HepG2 (cell line): Measurements from ENCODE around the gene TFDP1. TPM values are rescaled to one million over a fixed set of nuclear protein-coding genes. Genes with fewer than 3 reads are reported as not detected.

Experiments
- ATAC-seq: fragments of 200-7000 bp; cut with Tn5 transposase; 3 replicates; pipeline ENCODE4 v1.9.1; 2020; ENCODE audit warnings: mild to moderate bottlenecking, moderate library complexity
- BruUV-seq: library from RNA; stranded (reverse); fragments of 400-500 nt; replicated peaks from 2 replicates; lab custom pipeline; 2021; lab: Mats Ljungman, UMichigan
- CTCF ChIA-PET: fragments of 300-600 bp; formaldehyde crosslinking; extraction: SDS; loops from one replicate; lab custom pipeline; 2021; ENCODE audit warnings: low total read pairs, inconsistent platforms, low intra/inter-chr PET ratio; lab: Yijun Ruan, JAX
- POLR2A ChIA-PET: fragments of 350-600 bp; sonication (Branson Sonifier 250); formaldehyde crosslinking; loops from one replicate; lab custom pipeline; 2020; ENCODE audit warnings: antibody characterized with exemption, inconsistent platforms; lab: Yijun Ruan, JAX
- DNase-seq: peaks from one replicate; pipeline ENCODE4 v3.0.0-alpha.2; 2015; ENCODE audit warnings: low spot score
- FAIRE-seq: peaks from 3 replicates; lab custom pipeline; 2011; peaks lifted over from hg19 to GRCh38; lab: Jason Lieb, UNC
- H2AFZ ChIP-seq: one replicate; pipeline ENCODE4 v1.6.1; 2011; ENCODE audit warnings: low read length, inconsistent platforms
- H3K27ac ChIP-seq: fragments of 300-600 bp; 3 replicates; pipeline ENCODE4 v1.8.0; 2011; ENCODE audit warnings: mixed run types, mild to moderate bottlenecking, mixed read lengths, low read length, inconsistent platforms; ENCODE audit not compliant: insufficient read depth; ENCODE audit errors: extremely low read length
- H3K27me3 ChIP-seq, 2 experiments: fragments of 200-600 bp in 1 of 2; 2 replicates in 1 of 2; 3 replicates in 1 of 2; pipeline versions ENCODE4 v1.6.0 to v1.8.0; 2011; ENCODE audit warnings: low read length in 2 of 2, mild to moderate bottlenecking in 2 of 2, moderate library complexity in 2 of 2, inconsistent platforms in 1 of 2; ENCODE audit not compliant: insufficient read depth in 2 of 2, control insufficient read depth in 1 of 2
- H3K36me3 ChIP-seq, 2 experiments: fragments of 200-600 bp in 1 of 2; replicated peaks in 1 of 2; 2 replicates in 1 of 2; 3 replicates in 1 of 2; pipeline versions ENCODE4 v1.5.1 to v1.8.0; 2011; ENCODE audit warnings: low read length in 2 of 2, inconsistent platforms in 1 of 2; ENCODE audit not compliant: insufficient read depth in 2 of 2, control insufficient read depth in 1 of 2
- H3K4me1 ChIP-seq: 2 replicates; pipeline ENCODE4 v1.5.1; 2012; ENCODE audit warnings: low read length, inconsistent platforms; ENCODE audit not compliant: insufficient read depth
- H3K4me2 ChIP-seq: 2 replicates; pipeline ENCODE4 v1.6.0; 2011; ENCODE audit warnings: low read depth, low read length, inconsistent platforms
- H3K4me3 ChIP-seq, 3 experiments: fragments of 200-600 bp in 1 of 3; sonication (generic), shearing (Covaris generic) in 1 of 3; replicated peaks in 1 of 3; 2 replicates each; pipeline ENCODE4 v1.5.1; 2011 to 2016; ENCODE audit warnings: low read length in 3 of 3, inconsistent platforms in 2 of 3, low read depth in 2 of 3, mild to moderate bottlenecking in 2 of 3, control low read depth in 1 of 3, mixed read lengths in 1 of 3; ENCODE audit not compliant: insufficient read depth in 1 of 3
- H3K79me2 ChIP-seq: one replicate; pipeline ENCODE4 v1.6.1; 2011; ENCODE audit warnings: low read length, inconsistent platforms; ENCODE audit not compliant: insufficient read depth
- H3K9ac ChIP-seq: 2 replicates; pipeline ENCODE4 v1.6.0; 2011; ENCODE audit warnings: mild to moderate bottlenecking, low read depth, low read length, inconsistent platforms; ENCODE audit not compliant: insufficient read depth
- H3K9me3 ChIP-seq: 2 replicates; pipeline ENCODE4 v1.5.1; 2012; ENCODE audit warnings: mild to moderate bottlenecking, low read length
- H4K20me1 ChIP-seq: 2 replicates; pipeline ENCODE4 v1.6.0; 2011; ENCODE audit warnings: inconsistent platforms, mild to moderate bottlenecking, low read length, moderate library complexity; ENCODE audit not compliant: insufficient read depth
- NFRKB ChIP-seq: fragments of 450-650 bp; IDR thresholded peaks from 2 replicates; pipeline ENCODE4 v1.6.1; 2017
- PAF1 ChIP-seq: IDR thresholded peaks from 2 replicates; pipeline ENCODE4 v1.6.1; 2016; ENCODE audit warnings: missing genetic modification reagents, missing compliant biosample characterization
- POLR2A ChIP-seq, 2 experiments: IDR thresholded peaks; 2 replicates each; pipeline ENCODE4 v1.6.1; 2011; ENCODE audit warnings: low read depth in 2 of 2, low read length in 2 of 2, mild to moderate bottlenecking in 1 of 2, moderate library complexity in 1 of 2; ENCODE audit not compliant: insufficient read depth in 1 of 2
- ZBTB42 ChIP-seq: sonication (generic); formaldehyde crosslinking; IDR thresholded peaks from 2 replicates; pipeline ENCODE4 v1.5.0; 2020; ENCODE audit warnings: mild to moderate bottlenecking, missing genetic modification reagents
- ZBTB8A ChIP-seq: sonication (generic); formaldehyde crosslinking; IDR thresholded peaks from 2 replicates; pipeline ENCODE4 v1.4.0; 2020; ENCODE audit warnings: mild to moderate bottlenecking, low read depth, missing genetic modification reagents, borderline replicate concordance
- ZNF337 ChIP-seq: sonication (generic); formaldehyde crosslinking; IDR thresholded peaks from 2 replicates; pipeline ENCODE4 v1.5.1; 2020; ENCODE audit warnings: missing genetic modification reagents, low read depth, mild to moderate bottlenecking, borderline replicate concordance
- ZNF589 ChIP-seq: sonication (generic); formaldehyde crosslinking; conservative IDR thresholded peaks from 2 replicates; pipeline ENCODE4 v1.8.0; 2022; ENCODE audit warnings: mild to moderate bottlenecking, moderate library complexity, missing genetic modification reagents
- ZNF720 ChIP-seq: sonication (generic); formaldehyde crosslinking; IDR thresholded peaks from 2 replicates; pipeline ENCODE4 v1.4.0; 2020; ENCODE audit warnings: missing genetic modification reagents
- ZSCAN31 ChIP-seq: sonication (generic); formaldehyde crosslinking; IDR thresholded peaks from 2 replicates; pipeline ENCODE4 v1.5.0; 2020; ENCODE audit warnings: low read depth, mild to moderate bottlenecking, missing genetic modification reagents
- WGBS: methylation state at CpG from one replicate; pipeline ENCODE4 v1.1.6; 2017; ENCODE audit warnings: low lambda C conversion rate; 5-methylcytosine and 5-hydroxymethylcytosine counted together
- in situ Hi-C: cut with HindIII; loops from 2 replicates; pipeline ENCODE4 v1.10.0; 2017; ENCODE audit warnings: low pct_unique_long_range_greater_than_20kb; ENCODE audit not compliant: extremely low pct_ligation_motif_present
- intact Hi-C: fragments of 100-400 bp; cut with micrococcal nuclease; formaldehyde crosslinking; loops from one replicate; pipeline ENCODE4 v1.10.0; 2022; ENCODE audit not compliant: unreplicated experiment
- polyA plus RNA-seq, 8 experiments: library from polyadenylated mRNA; depleted of rRNA in 3 of 8; stranded (reverse) in 7 of 8; unstranded in 1 of 8; fragments of >200 nt; fragmentation: Illumina TruSeq in 4 of 8; extraction: Trizol in 4 of 8; gene quantifications; 2 replicates each; pipeline versions ENCODE4 v1.2.1 to v1.2.3, GENCODE V29; 2011 to 2016; ENCODE audit warnings: low read depth in 4 of 8, missing spikeins in 1 of 8, mixed read lengths in 1 of 8; ENCODE audit not compliant: insufficient read depth in 1 of 8
- total RNA-seq, 5 experiments: library from RNA; depleted of rRNA; stranded (reverse); fragments of >200 nt; fragmentation: Illumina TruSeq; extraction: Trizol; gene quantifications; 2 replicates each; pipeline ENCODE4 v1.2.3, GENCODE V29; 2016; ENCODE audit warnings: low read depth in 1 of 5
- TF ChIP-seq, protein P1 (sequence below): sonication (generic); formaldehyde crosslinking; IDR thresholded peaks from 2 replicates; pipeline ENCODE4 v1.4.0; 2020; ENCODE audit warnings: missing genetic modification reagents
- TF ChIP-seq, protein P2 (sequence below): IDR thresholded peaks from 2 replicates; pipeline ENCODE4 v1.6.1; 2016; ENCODE audit warnings: low read depth, borderline replicate concordance
- TF ChIP-seq, protein P3 (sequence below): sonication (generic); formaldehyde crosslinking; IDR thresholded peaks from 2 replicates; pipeline ENCODE4 v1.5.0; 2020; ENCODE audit warnings: mild to moderate bottlenecking, low read depth, missing genetic modification reagents, borderline replicate concordance
- TF ChIP-seq, protein P4 (sequence below): sonication (generic); formaldehyde crosslinking; IDR thresholded peaks from 2 replicates; pipeline ENCODE4 v1.5.0; 2020; ENCODE audit warnings: mild to moderate bottlenecking, missing genetic modification reagents
- TF ChIP-seq, protein P5 (sequence below): fragments of 450-650 bp; IDR thresholded peaks from 2 replicates; pipeline ENCODE4 v1.6.1; 2016

Gene TFDP1
- total and polyA plus RNA-seq, 2 of the 13 experiments (the other 11 are each of a cell fraction or from before 2014, with no cell fraction given), result 38.0 to 84.2 TPM

DNA sequence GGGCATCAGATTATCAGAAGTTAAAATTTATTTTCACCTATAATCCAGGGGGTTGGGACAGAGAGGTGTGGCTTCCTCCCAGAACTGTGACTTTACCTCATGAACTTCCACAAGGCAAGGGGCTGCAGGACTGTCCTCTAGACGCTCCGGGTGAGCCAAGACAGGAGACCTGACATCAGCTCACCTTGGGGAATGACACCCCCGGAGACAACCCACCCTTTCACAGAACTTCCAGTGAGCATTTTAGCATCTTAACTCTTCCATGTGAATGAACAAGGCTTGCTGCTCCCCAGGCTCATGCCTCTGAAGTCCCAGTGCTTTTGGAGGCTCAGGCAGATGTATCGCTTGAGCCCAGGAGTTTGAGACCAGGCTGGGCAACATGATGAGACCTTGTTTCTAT lies 29.4 kb upstream of the TFDP1 start (continued):
- TF ChIP-seq, protein P1, sequence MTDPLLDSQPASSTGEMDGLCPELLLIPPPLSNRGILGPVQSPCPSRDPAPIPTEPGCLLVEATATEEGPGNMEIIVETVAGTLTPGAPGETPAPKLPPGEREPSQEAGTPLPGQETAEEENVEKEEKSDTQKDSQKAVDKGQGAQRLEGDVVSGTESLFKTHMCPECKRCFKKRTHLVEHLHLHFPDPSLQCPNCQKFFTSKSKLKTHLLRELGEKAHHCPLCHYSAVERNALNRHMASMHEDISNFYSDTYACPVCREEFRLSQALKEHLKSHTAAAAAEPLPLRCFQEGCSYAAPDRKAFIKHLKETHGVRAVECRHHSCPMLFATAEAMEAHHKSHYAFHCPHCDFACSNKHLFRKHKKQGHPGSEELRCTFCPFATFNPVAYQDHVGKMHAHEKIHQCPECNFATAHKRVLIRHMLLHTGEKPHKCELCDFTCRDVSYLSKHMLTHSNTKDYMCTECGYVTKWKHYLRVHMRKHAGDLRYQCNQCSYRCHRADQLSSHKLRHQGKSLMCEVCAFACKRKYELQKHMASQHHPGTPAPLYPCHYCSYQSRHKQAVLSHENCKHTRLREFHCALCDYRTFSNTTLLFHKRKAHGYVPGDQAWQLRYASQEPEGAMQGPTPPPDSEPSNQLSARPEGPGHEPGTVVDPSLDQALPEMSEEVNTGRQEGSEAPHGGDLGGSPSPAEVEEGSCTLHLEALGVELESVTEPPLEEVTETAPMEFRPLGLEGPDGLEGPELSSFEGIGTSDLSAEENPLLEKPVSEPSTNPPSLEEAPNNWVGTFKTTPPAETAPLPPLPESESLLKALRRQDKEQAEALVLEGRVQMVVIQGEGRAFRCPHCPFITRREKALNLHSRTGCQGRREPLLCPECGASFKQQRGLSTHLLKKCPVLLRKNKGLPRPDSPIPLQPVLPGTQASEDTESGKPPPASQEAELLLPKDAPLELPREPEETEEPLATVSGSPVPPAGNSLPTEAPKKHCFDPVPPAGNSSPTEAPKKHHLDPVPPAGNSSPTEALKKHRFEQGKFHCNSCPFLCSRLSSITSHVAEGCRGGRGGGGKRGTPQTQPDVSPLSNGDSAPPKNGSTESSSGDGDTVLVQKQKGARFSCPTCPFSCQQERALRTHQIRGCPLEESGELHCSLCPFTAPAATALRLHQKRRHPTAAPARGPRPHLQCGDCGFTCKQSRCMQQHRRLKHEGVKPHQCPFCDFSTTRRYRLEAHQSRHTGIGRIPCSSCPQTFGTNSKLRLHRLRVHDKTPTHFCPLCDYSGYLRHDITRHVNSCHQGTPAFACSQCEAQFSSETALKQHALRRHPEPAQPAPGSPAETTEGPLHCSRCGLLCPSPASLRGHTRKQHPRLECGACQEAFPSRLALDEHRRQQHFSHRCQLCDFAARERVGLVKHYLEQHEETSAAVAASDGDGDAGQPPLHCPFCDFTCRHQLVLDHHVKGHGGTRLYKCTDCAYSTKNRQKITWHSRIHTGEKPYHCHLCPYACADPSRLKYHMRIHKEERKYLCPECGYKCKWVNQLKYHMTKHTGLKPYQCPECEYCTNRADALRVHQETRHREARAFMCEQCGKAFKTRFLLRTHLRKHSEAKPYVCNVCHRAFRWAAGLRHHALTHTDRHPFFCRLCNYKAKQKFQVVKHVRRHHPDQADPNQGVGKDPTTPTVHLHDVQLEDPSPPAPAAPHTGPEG (CRISPR knock-in tag), result no peak
- TF ChIP-seq, protein P2, sequence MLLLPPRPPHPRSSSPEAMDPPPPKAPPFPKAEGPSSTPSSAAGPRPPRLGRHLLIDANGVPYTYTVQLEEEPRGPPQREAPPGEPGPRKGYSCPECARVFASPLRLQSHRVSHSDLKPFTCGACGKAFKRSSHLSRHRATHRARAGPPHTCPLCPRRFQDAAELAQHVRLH (CRISPR knock-in tag), result no peak
- TF ChIP-seq ZBTB8A, result no peak
- TF ChIP-seq PAF1 (CRISPR knock-in tag), result no peak
- no peak for TF ChIP-seq ZNF589
- TF ChIP-seq, protein P3, sequence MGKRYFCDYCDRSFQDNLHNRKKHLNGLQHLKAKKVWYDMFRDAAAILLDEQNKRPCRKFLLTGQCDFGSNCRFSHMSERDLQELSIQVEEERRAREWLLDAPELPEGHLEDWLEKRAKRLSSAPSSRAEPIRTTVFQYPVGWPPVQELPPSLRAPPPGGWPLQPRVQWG, result no peak
- TF ChIP-seq ZBTB42, result no peak
- TF ChIP-seq, all 625 proteins: peak for 0

DNA sequence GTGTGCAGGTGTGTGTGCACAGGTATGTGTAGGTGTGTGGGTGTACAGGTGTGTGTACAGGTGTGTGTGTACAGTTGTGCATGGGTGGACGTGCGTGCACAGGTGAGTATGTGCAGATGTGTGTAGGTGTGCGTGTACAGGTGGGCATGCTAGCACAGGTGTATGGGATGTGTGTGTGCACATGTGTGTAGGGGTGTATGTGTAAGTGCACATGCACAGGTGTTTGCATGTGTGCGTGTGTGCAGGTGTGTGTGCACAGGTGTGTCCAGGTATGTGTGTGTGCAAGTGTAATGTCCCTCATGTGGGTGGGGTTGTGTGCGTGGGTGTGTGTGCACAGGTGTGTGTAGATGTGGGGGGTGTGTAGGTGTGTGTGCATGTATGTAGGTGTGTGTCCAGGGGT lies 27.5 kb upstream of the TFDP1 start:
- Histone ChIP-seq H4K20me1 (no peaks in the 10 kb centered on the region), H3K36me3 (peaks cover 8 to 14% of the 10 kb centered on the region in 2 experiments; a peak in 4 of 5 replicates), H3K79me2 (no peaks in the 10 kb centered on the region), H3K4me3 (no peak overlapping the region), H3K9ac (no peak overlapping the region), H3K27ac (no peak overlapping the region), H3K4me2 (no peak overlapping the region), H3K27me3 (no peaks in the 10 kb centered on the region), H3K9me3 (no peaks in the 10 kb centered on the region), H3K4me1 (peaks cover 15% of the 10 kb centered on the region), H2AFZ (no peak overlapping the region)
- ATAC-seq (no peak), DNase-seq (no peak), FAIRE-seq (no peak)
- 96% methylated on average over 5 of the region's 5 CpGs for WGBS
- intact Hi-C loops (no loop called here), in situ Hi-C loops (no loop called here)
- ChIA-PET CTCF (no interaction called here), POLR2A (no interaction called here)
- no TSS peak for BruUV-seq
- TF ChIP-seq ZNF720 (CRISPR knock-in tag), result no peak
- no peak for TF ChIP-seq ZSCAN31 (CRISPR knock-in tag)
- TF ChIP-seq POLR2A (IDR thresholded peaks at IDR 0.05; ENCODE audit: insufficient read depth in 1 of 2, low read depth in 2 of 2, low read length in 2 of 2), result 0 out of 4 replicates have a peak, but pooled peaks of 1 of the 2 experiments have one; percentile 34
- no peak for TF ChIP-seq NFRKB
- TF ChIP-seq, protein P4, sequence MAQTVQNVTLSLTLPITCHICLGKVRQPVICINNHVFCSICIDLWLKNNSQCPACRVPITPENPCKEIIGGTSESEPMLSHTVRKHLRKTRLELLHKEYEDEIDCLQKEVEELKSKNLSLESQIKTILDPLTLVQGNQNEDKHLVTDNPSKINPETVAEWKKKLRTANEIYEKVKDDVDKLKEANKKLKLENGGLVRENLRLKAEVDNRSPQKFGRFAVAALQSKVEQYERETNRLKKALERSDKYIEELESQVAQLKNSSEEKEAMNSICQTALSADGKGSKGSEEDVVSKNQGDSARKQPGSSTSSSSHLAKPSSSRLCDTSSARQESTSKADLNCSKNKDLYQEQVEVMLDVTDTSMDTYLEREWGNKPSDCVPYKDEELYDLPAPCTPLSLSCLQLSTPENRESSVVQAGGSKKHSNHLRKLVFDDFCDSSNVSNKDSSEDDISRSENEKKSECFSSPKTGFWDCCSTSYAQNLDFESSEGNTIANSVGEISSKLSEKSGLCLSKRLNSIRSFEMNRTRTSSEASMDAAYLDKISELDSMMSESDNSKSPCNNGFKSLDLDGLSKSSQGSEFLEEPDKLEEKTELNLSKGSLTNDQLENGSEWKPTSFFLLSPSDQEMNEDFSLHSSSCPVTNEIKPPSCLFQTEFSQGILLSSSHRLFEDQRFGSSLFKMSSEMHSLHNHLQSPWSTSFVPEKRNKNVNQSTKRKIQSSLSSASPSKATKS (CRISPR knock-in tag), result no peak
- TF ChIP-seq, protein P5, sequence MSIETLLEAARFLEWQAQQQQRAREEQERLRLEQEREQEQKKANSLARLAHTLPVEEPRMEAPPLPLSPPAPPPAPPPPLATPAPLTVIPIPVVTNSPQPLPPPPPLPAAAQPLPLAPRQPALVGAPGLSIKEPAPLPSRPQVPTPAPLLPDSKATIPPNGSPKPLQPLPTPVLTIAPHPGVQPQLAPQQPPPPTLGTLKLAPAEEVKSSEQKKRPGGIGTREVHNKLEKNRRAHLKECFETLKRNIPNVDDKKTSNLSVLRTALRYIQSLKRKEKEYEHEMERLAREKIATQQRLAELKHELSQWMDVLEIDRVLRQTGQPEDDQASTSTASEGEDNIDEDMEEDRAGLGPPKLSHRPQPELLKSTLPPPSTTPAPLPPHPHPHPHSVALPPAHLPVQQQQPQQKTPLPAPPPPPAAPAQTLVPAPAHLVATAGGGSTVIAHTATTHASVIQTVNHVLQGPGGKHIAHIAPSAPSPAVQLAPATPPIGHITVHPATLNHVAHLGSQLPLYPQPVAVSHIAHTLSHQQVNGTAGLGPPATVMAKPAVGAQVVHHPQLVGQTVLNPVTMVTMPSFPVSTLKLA, result peak; percentile 69
- TF ChIP-seq ZNF337 (CRISPR knock-in tag), result no peak
